ENCODE data around the gene ARRB2. TPM values are rescaled to one million over a fixed set of nuclear protein-coding genes. Genes with fewer than 3 reads are reported as not detected.

The ARRB2 gene
- total and polyA plus RNA-seq, 2 experiments from 2014 or later = 3.7 to 4.1 TPM

GRCh38 chr17:4722678-4723240 is 12.3 kb downstream of the ARRB2 start:
- no peak overlapping the region for H3K9ac ChIP-seq
- H3K4me3 ChIP-seq = no peak overlapping the region
- no peak overlapping the region for H3K27ac ChIP-seq

GRCh38 chr17:4724650-4725049 is 14.2 kb downstream of the ARRB2 start:
- in situ Hi-C loops (cut with MboI) = no loop called here

More at GRCh38 chr17:4722678-4723240, 12.3 kb downstream of the ARRB2 start:
- no peaks in the 10 kb centered on the region for H3K4me1 ChIP-seq (ENCODE audit: insufficient read depth)
- H3K9me2 ChIP-seq (ENCODE audit: insufficient read depth) = no peaks in the 10 kb centered on the region
- 83% methylated on average over 16 of the region's 16 CpGs for WGBS, 2 experiments (ENCODE audit: low coverage in 1 of 2, low lambda C conversion rate in 2 of 2, missing lambda C conversion rate in 2 of 2)
- no peaks in the 10 kb centered on the region for H3K36me3 ChIP-seq (ENCODE audit: low read depth)
- DNase-seq = no peak
- H3K4me2 ChIP-seq (ENCODE audit: unreplicated experiment) = no peak overlapping the region
- no peaks in the 10 kb centered on the region for H3F3A ChIP-seq (ENCODE audit: insufficient read depth)
- TF ChIP-seq EZH2phosphoT487 (IDR thresholded peaks at IDR 0.05; ENCODE audit: insufficient read depth, low read depth) (no peak), EZH2 (IDR thresholded peaks at IDR 0.05; ENCODE audit: insufficient read depth, poor library complexity, severe bottlenecking) (no peak)
- H2AFZ ChIP-seq = no peak overlapping the region
- H4K20me1 ChIP-seq (ENCODE audit: insufficient read depth) = no peaks in the 10 kb centered on the region
- H3K27me3 ChIP-seq (replicated peaks; ENCODE audit: insufficient read depth) = no peaks in the 10 kb centered on the region
- no peaks in the 10 kb centered on the region for H3K9me3 ChIP-seq (ENCODE audit: low read depth)
- no peaks in the 10 kb centered on the region for H3K79me2 ChIP-seq (ENCODE audit: insufficient read depth)
- in situ Hi-C loops (cut with MboI) = no loop called here

GRCh38 chr17:4725646-4726310 is 15.3 kb downstream of the ARRB2 start:
- H3K9me2 ChIP-seq (ENCODE audit: insufficient read depth) = no peaks in the 10 kb centered on the region
- no peaks in the 10 kb centered on the region for H3K9me3 ChIP-seq (ENCODE audit: low read depth)
- H3K36me3 ChIP-seq (ENCODE audit: low read depth) = no peaks in the 10 kb centered on the region
- H4K20me1 ChIP-seq (ENCODE audit: insufficient read depth) = no peaks in the 10 kb centered on the region
- no peaks in the 10 kb centered on the region for H3K4me1 ChIP-seq (ENCODE audit: insufficient read depth)
- in situ Hi-C loops (cut with MboI) = no loop called here
- H2AFZ ChIP-seq = no peak overlapping the region
- H3K9ac ChIP-seq = no peak overlapping the region
- H3K27ac ChIP-seq = no peak overlapping the region
- 74 to 78% methylated on average over 7 to 9 of the region's 9 CpGs for WGBS, 2 experiments (ENCODE audit: low coverage in 1 of 2, low lambda C conversion rate in 2 of 2, missing lambda C conversion rate in 2 of 2)
- TF ChIP-seq EZH2 (IDR thresholded peaks at IDR 0.05; ENCODE audit: insufficient read depth, poor library complexity, severe bottlenecking) (no peak), EZH2phosphoT487 (IDR thresholded peaks at IDR 0.05; ENCODE audit: insufficient read depth, low read depth) (no peak)
- H3K27me3 ChIP-seq (replicated peaks; ENCODE audit: insufficient read depth) = no peaks in the 10 kb centered on the region
- no peak overlapping the region for H3K4me3 ChIP-seq
- no peak overlapping the region for H3K4me2 ChIP-seq (ENCODE audit: unreplicated experiment)
- no peak for DNase-seq
- H3K79me2 ChIP-seq (ENCODE audit: insufficient read depth) = no peaks in the 10 kb centered on the region
- no peaks in the 10 kb centered on the region for H3F3A ChIP-seq (ENCODE audit: insufficient read depth)

More at GRCh38 chr17:4724650-4725049, 14.2 kb downstream of the ARRB2 start:
- Histone ChIP-seq H3K9me3 (ENCODE audit: low read depth) (no peaks in the 10 kb centered on the region), H2AFZ (no peak overlapping the region), H3K27me3 (replicated peaks; ENCODE audit: insufficient read depth) (no peaks in the 10 kb centered on the region), H3K9ac (no peak overlapping the region), H3K36me3 (ENCODE audit: low read depth) (no peaks in the 10 kb centered on the region), H3F3A (ENCODE audit: insufficient read depth) (no peaks in the 10 kb centered on the region), H3K9me2 (ENCODE audit: insufficient read depth) (no peaks in the 10 kb centered on the region), H3K4me2 (ENCODE audit: unreplicated experiment) (no peak overlapping the region), H4K20me1 (ENCODE audit: insufficient read depth) (no peaks in the 10 kb centered on the region), H3K79me2 (ENCODE audit: insufficient read depth) (no peaks in the 10 kb centered on the region), H3K4me1 (ENCODE audit: insufficient read depth) (no peaks in the 10 kb centered on the region), H3K4me3 (no peak overlapping the region), H3K27ac (no peak overlapping the region)
- TF ChIP-seq EZH2 (IDR thresholded peaks at IDR 0.05; ENCODE audit: insufficient read depth, poor library complexity, severe bottlenecking) (no peak), EZH2phosphoT487 (IDR thresholded peaks at IDR 0.05; ENCODE audit: insufficient read depth, low read depth) (no peak)
- 72 to 78% methylated on average over 5 of the region's 5 CpGs for WGBS, 2 experiments (ENCODE audit: low coverage in 1 of 2, low lambda C conversion rate in 2 of 2, missing lambda C conversion rate in 2 of 2)
- DNase-seq = no peak

GRCh38 chr17:4728124-4728523 is 17.7 kb downstream of the ARRB2 start:
- Histone ChIP-seq H3K27ac (no peak overlapping the region), H2AFZ (no peak overlapping the region), H3K9ac (no peak overlapping the region), H3K36me3 (ENCODE audit: low read depth) (no peaks in the 10 kb centered on the region), H3K9me3 (ENCODE audit: low read depth) (no peaks in the 10 kb centered on the region), H3K79me2 (ENCODE audit: insufficient read depth) (0 out of 2 replicates have a peak, but pooled peaks cover 5% of the 10 kb centered on the region), H3K27me3 (replicated peaks; ENCODE audit: insufficient read depth) (no peaks in the 10 kb centered on the region), H3F3A (ENCODE audit: insufficient read depth) (no peaks in the 10 kb centered on the region), H3K4me3 (no peak overlapping the region), H3K4me1 (ENCODE audit: insufficient read depth) (peaks cover 5% of the 10 kb centered on the region; the same call in 1 of the 2 replicates), H4K20me1 (ENCODE audit: insufficient read depth) (no peaks in the 10 kb centered on the region), H3K4me2 (ENCODE audit: unreplicated experiment) (no peak overlapping the region), H3K9me2 (ENCODE audit: insufficient read depth) (no peaks in the 10 kb centered on the region)
- no peak for DNase-seq
- WGBS, 2 experiments (ENCODE audit: low coverage in 1 of 2, low lambda C conversion rate in 2 of 2, missing lambda C conversion rate in 2 of 2) = 51 to 60% methylated on average over 3 of the region's 3 CpGs
- no peak for TF ChIP-seq EZH2phosphoT487 (IDR thresholded peaks at IDR 0.05; ENCODE audit: insufficient read depth, low read depth)
- no peak for TF ChIP-seq EZH2 (IDR thresholded peaks at IDR 0.05; ENCODE audit: insufficient read depth, poor library complexity, severe bottlenecking)
- in situ Hi-C loops (cut with MboI) = no loop called here
